Measurements from ENCODE around the gene APEH. TPM values are rescaled to one million over a fixed set of nuclear protein-coding genes. Genes with fewer than 3 reads are reported as not detected.

The APEH gene
- total and polyA plus RNA-seq, 2 of the 13 experiments (the other 11 are each of a cell fraction or from before 2014, with no cell fraction given), result 116 to 130 TPM

DNA sequence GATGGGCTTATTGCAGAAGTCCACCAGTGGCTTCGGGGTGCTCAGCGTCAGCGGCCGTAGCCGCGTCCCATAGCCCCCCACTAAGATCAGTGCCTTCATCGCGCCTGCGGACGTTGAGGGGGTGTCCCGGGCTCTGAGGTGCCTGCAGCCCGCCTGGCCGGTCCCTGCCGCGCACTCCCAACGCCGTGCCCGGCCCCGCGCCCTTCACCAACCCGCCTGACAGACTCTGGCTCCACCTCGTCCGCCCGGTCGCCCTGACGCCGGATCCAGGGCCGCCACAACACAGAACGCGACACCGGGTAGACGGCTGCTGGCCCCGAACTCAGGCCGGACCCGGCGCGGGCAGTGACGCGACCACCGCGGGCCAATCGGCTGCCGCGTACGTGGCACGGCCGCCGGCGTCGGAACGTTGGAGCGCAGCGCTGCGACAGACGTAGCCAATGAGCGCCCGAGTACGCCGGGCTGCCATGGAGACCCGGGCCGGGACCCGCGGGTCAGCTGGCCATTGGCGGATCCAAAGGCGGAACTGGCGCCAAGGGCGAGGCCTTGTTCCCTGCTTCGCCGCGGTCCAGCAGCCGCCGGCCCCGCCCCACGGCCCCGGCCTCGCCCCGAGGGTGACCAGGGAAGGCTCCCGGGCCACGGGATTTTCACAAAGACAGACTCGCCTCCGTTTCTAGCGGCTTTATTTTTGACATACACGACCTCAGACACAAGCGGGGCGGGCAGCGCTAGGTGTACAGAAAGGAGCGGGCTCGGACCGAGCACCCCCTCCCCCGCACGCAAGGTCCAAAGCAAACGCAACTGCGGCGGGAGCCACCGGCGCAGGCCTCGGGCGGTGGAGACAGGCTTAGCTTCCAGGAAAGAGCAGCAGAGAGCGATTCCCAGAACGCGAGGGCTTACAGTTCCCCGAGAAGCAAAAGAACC is 49.7 kb downstream of the APEH start, which contains the start of gene GMPPB:
Gene GMPPB, minus strand, starts transcription at position 324 of the 924 bp plus-strand sequence. Its CDS starts 225 bp downstream, at position 99.
- peaks cover 13% of the 10 kb centered on the region for H3K79me2 ChIP-seq (ENCODE audit: insufficient read depth, low read length)
- in situ Hi-C loops (cut with HindIII; ENCODE audit: extremely low pct_ligation_motif_present, low pct_unique_long_range_greater_than_20kb) (no loop called here), intact Hi-C loops (cut with micrococcal nuclease; ENCODE audit: unreplicated experiment) (loop anchor here (2.0 kb wide), 1 partner anchor 47 kb away; no protein-coding TSS in a partner anchor)
- H3K9me3 ChIP-seq (ENCODE audit: low read length), result no peaks in the 10 kb centered on the region
- WGBS (ENCODE audit: low lambda C conversion rate), result 1% methylated on average over 28 of the region's 102 CpGs
- H3K4me1 ChIP-seq (ENCODE audit: insufficient read depth, low read length), result peaks cover 21% of the 10 kb centered on the region
- ATAC-seq, result peak; percentile 89
- peak within 1 kb of the TSS; percentile 95 for H3K9ac ChIP-seq (ENCODE audit: insufficient read depth, low read depth, low read length)
- peak; percentile 93 for DNase-seq (ENCODE audit: low spot score)
- TSS peak; percentile 53 for BruUV-seq (replicated peaks)
- H3K27ac ChIP-seq (ENCODE audit: extremely low read length, insufficient read depth, low read length), result peak within 1 kb of the TSS; percentile 87
- peak within 1 kb of the TSS; percentile 88 for H3K4me2 ChIP-seq (ENCODE audit: low read depth, low read length)
- H3K4me3 ChIP-seq (replicated peaks in 1 of 3; ENCODE audit: insufficient read depth in 1 of 3, low read depth in 2 of 3, low read length in 3 of 3), result peak within 1 kb of the TSS; percentile 80 to 100 (median 97); a peak in 5 of 6 replicates
- ChIA-PET CTCF (ENCODE audit: low intra/inter-chr PET ratio, low total read pairs) (no interaction called here), POLR2A (interaction anchor here (0.8 to 1.8 kb wide), 3 partner anchors 25 to 84 kb away, joined by 3 to 4 read pairs (median 3); partner anchors contain the start of gene INKA1)
- no peak within 1 kb of the TSS for H2AFZ ChIP-seq (ENCODE audit: low read length)
- H3K27me3 ChIP-seq (ENCODE audit: control insufficient read depth in 1 of 2, insufficient read depth in 2 of 2, low read length in 2 of 2), result no peaks in the 10 kb centered on the region
- peak; percentile 61 for FAIRE-seq
- H3K36me3 ChIP-seq (replicated peaks in 1 of 2; ENCODE audit: control insufficient read depth in 1 of 2, insufficient read depth in 2 of 2, low read length in 2 of 2), result peaks cover 19 to 40% of the 10 kb centered on the region in 2 experiments
- H4K20me1 ChIP-seq (ENCODE audit: insufficient read depth, low read length), result no peaks in the 10 kb centered on the region
- TF ChIP-seq, protein P1, sequence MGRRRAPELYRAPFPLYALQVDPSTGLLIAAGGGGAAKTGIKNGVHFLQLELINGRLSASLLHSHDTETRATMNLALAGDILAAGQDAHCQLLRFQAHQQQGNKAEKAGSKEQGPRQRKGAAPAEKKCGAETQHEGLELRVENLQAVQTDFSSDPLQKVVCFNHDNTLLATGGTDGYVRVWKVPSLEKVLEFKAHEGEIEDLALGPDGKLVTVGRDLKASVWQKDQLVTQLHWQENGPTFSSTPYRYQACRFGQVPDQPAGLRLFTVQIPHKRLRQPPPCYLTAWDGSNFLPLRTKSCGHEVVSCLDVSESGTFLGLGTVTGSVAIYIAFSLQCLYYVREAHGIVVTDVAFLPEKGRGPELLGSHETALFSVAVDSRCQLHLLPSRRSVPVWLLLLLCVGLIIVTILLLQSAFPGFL (CRISPR knock-in tag; IDR thresholded peaks at IDR 0.05), result no peak
- TF ChIP-seq ZNF749 (CRISPR knock-in tag; IDR thresholded peaks at IDR 0.05; ENCODE audit: borderline replicate concordance) (peak; percentile 87; the same call in 1 of the 2 replicates), ZNF839 (CRISPR knock-in tag; IDR thresholded peaks at IDR 0.05; ENCODE audit: borderline replicate concordance) (no peak), KLF12 (CRISPR knock-in tag; IDR thresholded peaks at IDR 0.05; ENCODE audit: borderline replicate concordance) (no peak), ZFP41 (CRISPR knock-in tag; IDR thresholded peaks at IDR 0.05; ENCODE audit: borderline replicate concordance) (no peak), KAT2B (IDR thresholded peaks at IDR 0.05; ENCODE audit: borderline replicate concordance, low read depth, low read length) (no peak), AHR (CRISPR knock-in tag; IDR thresholded peaks at IDR 0.05) (0 out of 2 replicates have a peak, but pooled peaks have one; percentile 17), ZKSCAN1 (IDR thresholded peaks at IDR 0.05; ENCODE audit: low read length) (no peak), ELF4 (CRISPR knock-in tag; IDR thresholded peaks at IDR 0.05; ENCODE audit: borderline replicate concordance) (peak; percentile 76; the same call in 1 of the 2 replicates), U2AF2 (IDR thresholded peaks at IDR 0.05; ENCODE audit: low read depth, low read length) (no peak), ZNF747 (CRISPR knock-in tag; IDR thresholded peaks at IDR 0.05; ENCODE audit: borderline replicate concordance) (peak; percentile 90), ZNF773 (CRISPR knock-in tag; IDR thresholded peaks at IDR 0.05; ENCODE audit: borderline replicate concordance) (no peak), ELF1 (CRISPR knock-in tag; IDR thresholded peaks at IDR 0.05) (peak; percentile 57)
- TF ChIP-seq, protein P2, sequence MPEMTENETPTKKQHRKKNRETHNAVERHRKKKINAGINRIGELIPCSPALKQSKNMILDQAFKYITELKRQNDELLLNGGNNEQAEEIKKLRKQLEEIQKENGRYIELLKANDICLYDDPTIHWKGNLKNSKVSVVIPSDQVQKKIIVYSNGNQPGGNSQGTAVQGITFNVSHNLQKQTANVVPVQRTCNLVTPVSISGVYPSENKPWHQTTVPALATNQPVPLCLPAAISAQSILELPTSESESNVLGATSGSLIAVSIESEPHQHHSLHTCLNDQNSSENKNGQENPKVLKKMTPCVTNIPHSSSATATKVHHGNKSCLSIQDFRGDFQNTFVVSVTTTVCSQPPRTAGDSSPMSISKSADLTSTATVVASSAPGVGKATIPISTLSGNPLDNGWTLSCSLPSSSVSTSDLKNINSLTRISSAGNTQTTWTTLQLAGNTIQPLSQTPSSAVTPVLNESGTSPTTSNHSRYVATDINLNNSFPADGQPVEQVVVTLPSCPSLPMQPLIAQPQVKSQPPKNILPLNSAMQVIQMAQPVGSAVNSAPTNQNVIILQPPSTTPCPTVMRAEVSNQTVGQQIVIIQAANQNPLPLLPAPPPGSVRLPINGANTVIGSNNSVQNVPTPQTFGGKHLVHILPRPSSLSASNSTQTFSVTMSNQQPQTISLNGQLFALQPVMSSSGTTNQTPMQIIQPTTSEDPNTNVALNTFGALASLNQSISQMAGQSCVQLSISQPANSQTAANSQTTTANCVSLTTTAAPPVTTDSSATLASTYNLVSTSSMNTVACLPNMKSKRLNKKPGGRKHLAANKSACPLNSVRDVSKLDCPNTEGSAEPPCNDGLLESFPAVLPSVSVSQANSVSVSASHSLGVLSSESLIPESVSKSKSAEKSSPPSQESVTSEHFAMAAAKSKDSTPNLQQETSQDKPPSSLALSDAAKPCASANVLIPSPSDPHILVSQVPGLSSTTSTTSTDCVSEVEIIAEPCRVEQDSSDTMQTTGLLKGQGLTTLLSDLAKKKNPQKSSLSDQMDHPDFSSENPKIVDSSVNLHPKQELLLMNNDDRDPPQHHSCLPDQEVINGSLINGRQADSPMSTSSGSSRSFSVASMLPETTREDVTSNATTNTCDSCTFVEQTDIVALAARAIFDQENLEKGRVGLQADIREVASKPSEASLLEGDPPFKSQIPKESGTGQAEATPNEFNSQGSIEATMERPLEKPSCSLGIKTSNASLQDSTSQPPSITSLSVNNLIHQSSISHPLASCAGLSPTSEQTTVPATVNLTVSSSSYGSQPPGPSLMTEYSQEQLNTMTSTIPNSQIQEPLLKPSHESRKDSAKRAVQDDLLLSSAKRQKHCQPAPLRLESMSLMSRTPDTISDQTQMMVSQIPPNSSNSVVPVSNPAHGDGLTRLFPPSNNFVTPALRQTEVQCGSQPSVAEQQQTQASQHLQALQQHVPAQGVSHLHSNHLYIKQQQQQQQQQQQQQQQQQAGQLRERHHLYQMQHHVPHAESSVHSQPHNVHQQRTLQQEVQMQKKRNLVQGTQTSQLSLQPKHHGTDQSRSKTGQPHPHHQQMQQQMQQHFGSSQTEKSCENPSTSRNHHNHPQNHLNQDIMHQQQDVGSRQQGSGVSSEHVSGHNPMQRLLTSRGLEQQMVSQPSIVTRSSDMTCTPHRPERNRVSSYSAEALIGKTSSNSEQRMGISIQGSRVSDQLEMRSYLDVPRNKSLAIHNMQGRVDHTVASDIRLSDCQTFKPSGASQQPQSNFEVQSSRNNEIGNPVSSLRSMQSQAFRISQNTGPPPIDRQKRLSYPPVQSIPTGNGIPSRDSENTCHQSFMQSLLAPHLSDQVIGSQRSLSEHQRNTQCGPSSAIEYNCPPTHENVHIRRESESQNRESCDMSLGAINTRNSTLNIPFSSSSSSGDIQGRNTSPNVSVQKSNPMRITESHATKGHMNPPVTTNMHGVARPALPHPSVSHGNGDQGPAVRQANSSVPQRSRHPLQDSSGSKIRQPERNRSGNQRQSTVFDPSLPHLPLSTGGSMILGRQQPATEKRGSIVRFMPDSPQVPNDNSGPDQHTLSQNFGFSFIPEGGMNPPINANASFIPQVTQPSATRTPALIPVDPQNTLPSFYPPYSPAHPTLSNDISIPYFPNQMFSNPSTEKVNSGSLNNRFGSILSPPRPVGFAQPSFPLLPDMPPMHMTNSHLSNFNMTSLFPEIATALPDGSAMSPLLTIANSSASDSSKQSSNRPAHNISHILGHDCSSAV (CRISPR knock-in tag; IDR thresholded peaks at IDR 0.05; ENCODE audit: borderline replicate concordance), result no peak
